ENCODE results near the gene CWF19L1.

- no peak for TF ChIP-seq GATA2 (IDR thresholded peaks at IDR 0.05; ENCODE audit: low read depth, low read length)
- TF ChIP-seq GATA3 (IDR thresholded peaks at IDR 0.05; ENCODE audit: low read depth, low read length): no peak
Measured at GRCh38 chr10:100194711-100195110, 72.7 kb downstream of the CWF19L1 start.
